HG03159 (cell line): ENCODE measurements around the gene EIPR1.
"Not testable (repeated sequence)": the region's sequence is repeated elsewhere in the genome, so short reads cannot be mapped to it uniquely, and the experiment has no call there.

ENCODE experiments used
- ATAC-seq: cut with Tn5 transposase; IDR thresholded peaks from one replicate; pipeline ENCODE4 v1.9.1; 2021; ENCODE audit warnings: mild to moderate bottlenecking, moderate library complexity; ENCODE audit not compliant: unreplicated experiment

The EIPR1 gene

GRCh38 chr2:3200420-3200939 lies 177.1 kb downstream of the EIPR1 start:
- no peak for ATAC-seq

DNA sequence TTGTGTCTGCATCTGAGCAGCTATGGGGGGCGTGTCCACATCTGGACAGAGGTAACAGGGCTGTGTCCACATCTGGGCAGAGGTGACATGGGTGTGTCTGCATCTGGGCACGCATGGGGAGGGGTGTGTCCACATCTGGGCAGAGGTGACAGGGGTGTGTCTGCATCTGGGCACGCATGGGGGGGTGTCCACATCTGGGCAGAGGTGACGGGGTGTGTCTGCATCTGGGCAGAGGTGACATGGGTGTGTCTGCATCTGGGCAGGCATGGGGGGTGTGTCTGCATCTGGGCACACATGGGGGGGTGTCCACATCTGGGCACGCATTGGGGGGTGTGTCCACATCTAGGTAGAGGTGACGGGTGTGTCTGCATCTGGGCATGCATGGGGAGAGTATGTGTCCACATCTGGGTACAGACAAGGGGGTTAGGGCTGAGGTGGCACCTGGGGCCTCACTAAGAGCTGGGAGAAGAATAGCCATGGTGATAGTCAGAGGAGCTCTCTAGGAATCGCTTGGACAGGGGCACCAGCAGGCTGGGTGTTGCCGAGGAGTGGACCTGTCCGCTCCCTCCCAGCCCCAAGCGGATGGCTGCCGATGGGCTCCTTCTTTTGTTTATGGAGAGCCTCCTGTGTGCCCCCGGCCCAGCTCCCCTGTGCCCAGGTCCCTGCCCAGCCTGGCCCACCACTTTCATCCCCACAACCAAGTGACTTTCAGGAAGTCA lies 177.8 kb downstream of the EIPR1 start:
- ATAC-seq: no peak

- ATAC-seq: not testable (repeated sequence)
Measured at GRCh38 chr2:3198671-3199192, 178.9 kb downstream of the EIPR1 start.

GRCh38 chr2:3198119-3198518 lies 179.5 kb downstream of the EIPR1 start:
- peak; percentile 52 for ATAC-seq

- ATAC-seq: no peak
Measured at GRCh38 chr2:3197308-3197707, 180.3 kb downstream of the EIPR1 start.

- no peak for ATAC-seq
Measured at GRCh38 chr2:3196716-3197115, 180.9 kb downstream of the EIPR1 start.

GRCh38 chr2:3195641-3196476 lies 181.8 kb downstream of the EIPR1 start:
- ATAC-seq: no peak

GRCh38 chr2:3194828-3195227 lies 182.8 kb downstream of the EIPR1 start:
- no peak for ATAC-seq

- no peak for ATAC-seq
Measured at GRCh38 chr2:3193443-3194330, 183.9 kb downstream of the EIPR1 start.

- no peak for ATAC-seq
Measured at GRCh38 chr2:3192920-3193319, 184.7 kb downstream of the EIPR1 start.

DNA sequence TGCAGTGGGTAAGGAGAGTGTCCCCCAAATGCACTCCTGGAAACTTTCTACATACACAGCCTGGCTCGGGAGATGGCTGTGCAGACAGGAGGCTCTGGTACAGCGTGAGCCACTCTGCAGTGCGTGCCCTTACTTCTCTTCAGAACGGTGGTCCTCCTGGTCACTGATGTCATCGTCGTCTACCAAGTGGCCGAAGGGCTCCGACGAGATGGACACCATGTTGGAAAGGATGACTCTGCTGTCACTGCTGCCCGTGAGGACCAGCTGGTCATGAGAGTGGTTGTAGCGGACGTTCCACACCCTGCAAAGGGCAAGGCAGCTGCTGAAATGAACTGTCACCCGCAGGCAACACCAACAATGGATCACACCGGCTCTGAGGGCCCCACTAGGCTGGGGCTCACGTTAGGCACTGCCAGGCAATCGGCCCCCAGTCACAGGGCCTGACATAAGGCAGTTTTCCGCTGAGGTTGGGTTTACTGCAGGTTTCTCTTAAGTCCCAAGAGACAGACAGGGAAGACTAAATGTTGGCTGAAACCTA lies 185.3 kb downstream of the EIPR1 start:
- ATAC-seq: no peak

DNA sequence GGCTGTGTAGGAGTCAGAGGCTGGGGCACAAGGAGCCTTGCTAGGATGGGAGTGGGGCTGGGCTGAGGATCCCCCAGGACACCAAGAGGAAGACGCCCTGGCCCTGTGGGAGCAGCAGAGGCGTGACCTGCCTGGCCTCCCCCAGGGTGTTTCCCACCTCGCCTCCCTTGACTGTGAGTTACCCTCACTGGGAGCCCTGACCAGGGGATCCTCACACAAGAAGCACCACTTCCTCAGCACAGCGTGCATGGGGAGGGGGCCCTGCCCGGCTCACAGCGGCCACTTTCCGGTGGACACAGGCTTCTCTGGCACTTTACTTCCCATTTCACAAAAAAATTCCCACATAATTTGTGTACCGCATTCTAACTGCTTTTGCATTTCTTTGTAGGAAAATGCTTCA lies 187.7 kb downstream of the EIPR1 start:
- no peak for ATAC-seq

GRCh38 chr2:3189076-3189591 lies 188.5 kb downstream of the EIPR1 start:
- no peak for ATAC-seq

- no peak for ATAC-seq
Measured at GRCh38 chr2:3188405-3188946, 189.1 kb downstream of the EIPR1 start.

GRCh38 chr2:3187467-3187866 lies 190.2 kb downstream of the EIPR1 start:
- ATAC-seq: no peak

- no peak for ATAC-seq
Measured at GRCh38 chr2:3186766-3187165, 190.9 kb downstream of the EIPR1 start.

- no peak for ATAC-seq
Measured at GRCh38 chr2:3185910-3186309, 191.7 kb downstream of the EIPR1 start.

DNA sequence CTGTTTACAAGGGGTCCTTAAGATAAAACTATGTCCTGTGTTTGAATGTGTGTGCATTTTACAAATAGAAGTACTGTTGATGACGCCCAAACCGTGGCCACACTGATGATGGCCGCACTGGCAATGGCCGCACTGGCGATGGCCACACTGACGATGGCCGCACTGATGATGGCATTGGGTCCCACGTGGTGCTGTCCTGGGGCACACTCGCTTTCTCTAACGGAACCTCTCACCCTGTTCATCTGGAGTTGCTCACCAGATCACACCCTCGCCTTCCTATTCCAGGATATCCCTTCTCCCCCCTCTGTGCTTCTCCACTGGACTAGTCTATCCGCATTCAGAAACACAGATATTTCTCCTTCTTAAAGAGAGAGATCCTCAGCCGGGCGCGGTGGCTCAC lies 192.4 kb downstream of the EIPR1 start:
- ATAC-seq: no peak

DNA sequence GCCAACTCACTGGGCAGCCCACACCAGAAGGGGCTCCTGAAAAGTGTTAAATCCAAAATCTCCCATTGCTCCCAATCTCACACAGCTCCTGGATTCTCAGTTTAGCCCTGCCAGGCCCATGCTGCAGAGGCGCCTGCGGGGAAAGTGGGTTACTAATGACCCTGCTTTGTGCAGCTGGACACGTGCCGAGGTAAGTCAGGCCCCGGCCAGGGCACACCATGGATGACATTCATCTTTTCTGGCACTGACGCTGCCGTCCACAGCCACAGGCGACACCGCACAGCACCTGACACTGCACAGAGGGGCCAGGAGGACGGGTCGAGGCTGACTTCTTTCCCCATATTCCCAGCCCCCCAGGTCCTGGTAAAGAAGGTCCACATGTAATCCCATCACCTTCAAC lies 193.5 kb downstream of the EIPR1 start:
- no peak for ATAC-seq

- no peak for ATAC-seq
Measured at GRCh38 chr2:3183766-3184165, 193.9 kb downstream of the EIPR1 start.
